GM12878 (cell line): ENCODE measurements around the gene CYTL1. TPM values are rescaled to one million over a fixed set of nuclear protein-coding genes. Genes with fewer than 3 reads are reported as not detected.

Experiments used
- ATAC-seq: fragments of 200-7000 bp; cut with Tn5 transposase; 3 replicates; pipeline ENCODE4 v1.9.1; 2020; ENCODE audit warnings: mild to moderate bottlenecking, moderate library complexity
- BruUV-seq: library from RNA; stranded (reverse); fragments of 400-500 nt; replicated peaks from 2 replicates; lab custom pipeline; 2021; lab: Mats Ljungman, UMichigan
- CTCF ChIA-PET: fragments of 300-600 bp; sonication (Branson Sonifier 250); formaldehyde crosslinking; extraction: SDS; loops from one replicate; lab custom pipeline; 2021; ENCODE audit warnings: inconsistent platforms; lab: Yijun Ruan, JAX
- POLR2A ChIA-PET: fragments of 350-600 bp; formaldehyde crosslinking; extraction: SDS; loops from one replicate; lab custom pipeline; 2021; ENCODE audit warnings: inconsistent platforms; lab: Charles Lee
- RAD21 ChIA-PET: fragments of 300-600 bp; sonication (Branson Sonifier 250); formaldehyde crosslinking; loops from one replicate; lab custom pipeline; 2023; ENCODE audit warnings: antibody characterized with exemption; ENCODE audit not compliant: unreplicated experiment; lab: Charles Lee
- SMC1A ChIA-PET: fragments of 300-600 bp; sonication (Branson Sonifier 250); formaldehyde crosslinking; loops from one replicate; lab custom pipeline; 2023; ENCODE audit not compliant: unreplicated experiment, uncharacterized antibody; lab: Charles Lee
- DNase-seq: peaks from one replicate; pipeline ENCODE4 v3.0.0-alpha.2; 2011; ENCODE audit warnings: low read depth, low spot score
- FAIRE-seq: peaks from 3 replicates; lab custom pipeline; 2011; peaks lifted over from hg19 to GRCh38; lab: Jason Lieb, UNC
- H2AFZ ChIP-seq: 2 replicates; pipeline ENCODE4 v1.6.0; 2011; ENCODE audit warnings: low read depth, low read length, control low read depth; ENCODE audit not compliant: control insufficient read depth
- H3K27ac ChIP-seq: 2 replicates; pipeline ENCODE4 v1.5.1; 2011; ENCODE audit warnings: control low read depth; ENCODE audit not compliant: control insufficient read depth, insufficient read depth
- H3K27me3 ChIP-seq, 2 experiments: replicated peaks in 1 of 2; 2 replicates each; pipeline versions ENCODE4 v1.6.0 to v1.6.1; 2011; ENCODE audit warnings: low read length in 1 of 2; ENCODE audit not compliant: control insufficient read depth in 2 of 2, insufficient read depth in 2 of 2
- H3K36me3 ChIP-seq, 2 experiments: 2 replicates each; pipeline ENCODE4 v1.5.1; 2011; ENCODE audit warnings: low read length in 1 of 2; ENCODE audit not compliant: control insufficient read depth in 2 of 2, insufficient read depth in 2 of 2
- H3K4me1 ChIP-seq: 2 replicates; pipeline ENCODE4 v1.6.1; 2011; ENCODE audit warnings: mild to moderate bottlenecking, low read length, moderate library complexity, mixed read lengths; ENCODE audit not compliant: control insufficient read depth, insufficient read depth
- H3K4me2 ChIP-seq: 2 replicates; pipeline ENCODE4 v1.6.0; 2011; ENCODE audit warnings: control low read depth; ENCODE audit not compliant: control insufficient read depth, insufficient read depth
- H3K4me3 ChIP-seq: fragments of 200-600 bp; sonication (generic); 2 replicates; pipeline ENCODE4 v1.5.1; 2016
- H3K79me2 ChIP-seq: 2 replicates; pipeline ENCODE4 v1.6.0; 2011; ENCODE audit warnings: low read length; ENCODE audit not compliant: control insufficient read depth, insufficient read depth
- H3K9ac ChIP-seq: 2 replicates; pipeline ENCODE4 v1.8.0; 2011; ENCODE audit warnings: low read length, control low read depth, mixed read lengths; ENCODE audit not compliant: control insufficient read depth, insufficient read depth
- H3K9me3 ChIP-seq: replicated peaks from 3 replicates; pipeline ENCODE4 v1.5.1; 2011; ENCODE audit warnings: mild to moderate bottlenecking, low read length; ENCODE audit not compliant: control insufficient read depth, insufficient read depth
- H4K20me1 ChIP-seq: 2 replicates; pipeline ENCODE4 v1.6.0; 2011; ENCODE audit not compliant: control insufficient read depth, insufficient read depth
- IKZF2 ChIP-seq, 2 experiments: fragments of 450-650 bp; IDR thresholded peaks; 2 replicates each; pipeline ENCODE4 v1.6.1; 2017; ENCODE audit warnings: mild to moderate bottlenecking in 2 of 2, moderate library complexity in 2 of 2
- IRF4 ChIP-seq: IDR thresholded peaks from 2 replicates; pipeline ENCODE4 v1.6.1; 2011; ENCODE audit warnings: low read depth, low read length
- JUND ChIP-seq: IDR thresholded peaks from 2 replicates; pipeline ENCODE4 v1.6.1; 2012; ENCODE audit warnings: low read depth, mild to moderate bottlenecking, low read length, improper control_type of control experiment, moderate library complexity
- MEF2B ChIP-seq: fragments of 450-650 bp; IDR thresholded peaks from 2 replicates; pipeline ENCODE4 v1.6.1; 2018; ENCODE audit warnings: mild to moderate bottlenecking, moderate library complexity; ENCODE audit not compliant: partially characterized antibody, poor library complexity, severe bottlenecking
- SUZ12 ChIP-seq: fragments of 200-600 bp; sonication (generic); IDR thresholded peaks from one replicate; pipeline ENCODE4 v1.6.1; 2018; ENCODE audit warnings: antibody characterized with exemption, mild to moderate bottlenecking; ENCODE audit not compliant: unreplicated experiment
- ZNF384 ChIP-seq: IDR thresholded peaks from 2 replicates; pipeline ENCODE4 v1.6.1; 2012; ENCODE audit warnings: low read depth, mild to moderate bottlenecking, low read length, improper control_type of control experiment, borderline replicate concordance
- ZZZ3 ChIP-seq: IDR thresholded peaks from 2 replicates; pipeline ENCODE4 v1.6.1; 2011; ENCODE audit warnings: low read depth; ENCODE audit not compliant: control insufficient read depth, insufficient read length
- WGBS: methylation state at CpG from one replicate; pipeline ENCODE4 v1.1.6; 2016; ENCODE audit warnings: low lambda C conversion rate; ENCODE audit not compliant: insufficient replicate concordance, insufficient coverage; ENCODE audit errors: missing lambda C conversion rate; 5-methylcytosine and 5-hydroxymethylcytosine counted together
- in situ Hi-C: fragments of 300-500 bp; cut with MboI; formaldehyde crosslinking; loops from 9 replicates; pipeline ENCODE4 v1.14.3; 2018; ENCODE audit warnings: mixed read lengths
- intact Hi-C: fragments of 100-400 bp; cut with micrococcal nuclease; formaldehyde crosslinking; loops from one replicate; pipeline ENCODE4 v1.14.2; 2022; ENCODE audit not compliant: unreplicated experiment
- polyA plus RNA-seq, 11 experiments: library from polyadenylated mRNA; depleted of rRNA in 4 of 11; unstranded in 6 of 11; stranded (reverse) in 5 of 11; fragments of >200 nt; fragmentation: Nextera tagmentation in 4 of 11; fragmentation: Illumina TruSeq in 1 of 11; extraction: Ambion mirVana in 4 of 11; extraction: Trizol in 1 of 11; gene quantifications; 1 replicate in 1 of 11; 2 replicates in 10 of 11; pipeline versions ENCODE4 v1.2.1 to v1.2.3, GENCODE V29; 2011 to 2016; ENCODE audit warnings: inconsistent platforms in 2 of 11, missing spikeins in 2 of 11, low read depth in 1 of 11
- total RNA-seq, 4 experiments: library from RNA; depleted of rRNA in 3 of 4; stranded (reverse); fragments of >200 nt in 3 of 4; fragmentation: Illumina TruSeq in 1 of 4; extraction: Trizol in 1 of 4; gene quantifications; 2 replicates each; pipeline versions ENCODE4 v1.2.1 to v1.2.3, GENCODE V29; 2013 to 2021
- TF ChIP-seq, protein P1 (sequence below): fragments of 450-650 bp; IDR thresholded peaks from 2 replicates; pipeline ENCODE4 v1.6.1; 2017; ENCODE audit warnings: borderline replicate concordance
- TF ChIP-seq, protein P2 (sequence below): fragments of 450-650 bp; formaldehyde crosslinking; IDR thresholded peaks from 2 replicates; pipeline ENCODE4 v1.5.0; 2022; ENCODE audit warnings: mild to moderate bottlenecking, missing genetic modification characterization
- TF ChIP-seq, protein P3 (sequence below): IDR thresholded peaks from 2 replicates; pipeline ENCODE4 v1.6.1; 2012; ENCODE audit warnings: low read depth, low read length, improper control_type of control experiment

Gene CYTL1
- total and polyA plus RNA-seq, 10 of the 15 experiments (the other 5 are each of a cell fraction or from before 2014, with no cell fraction given), result not detected

DNA sequence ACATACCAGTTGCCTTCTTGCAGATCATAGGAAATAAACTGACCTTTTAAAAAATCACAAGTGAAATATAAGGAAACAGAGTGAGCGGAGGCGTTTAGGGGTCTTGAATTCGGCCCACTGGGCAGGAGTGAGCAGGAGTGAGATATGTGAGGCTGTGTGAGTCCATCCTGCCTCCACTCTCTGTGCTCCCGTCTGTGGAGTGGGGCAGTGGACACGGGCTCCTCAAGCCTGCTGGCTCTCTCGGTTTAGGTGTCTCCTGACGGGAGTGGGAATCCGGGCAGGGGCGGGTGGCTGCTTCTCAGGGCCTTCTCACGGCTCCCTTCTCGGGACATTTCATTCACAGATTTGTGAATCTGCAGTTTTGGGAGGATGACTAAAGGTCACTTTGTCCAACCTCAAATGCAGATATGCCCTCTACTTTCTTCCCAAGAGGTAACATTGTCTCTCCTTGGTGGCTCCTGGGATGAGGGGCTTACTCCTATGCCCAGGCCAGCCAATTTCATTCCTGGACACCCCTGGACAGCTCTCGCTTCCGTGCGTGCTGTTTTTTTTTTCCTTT, 27.6 kb downstream of the CYTL1 start (continued):
- TF ChIP-seq, protein P1, sequence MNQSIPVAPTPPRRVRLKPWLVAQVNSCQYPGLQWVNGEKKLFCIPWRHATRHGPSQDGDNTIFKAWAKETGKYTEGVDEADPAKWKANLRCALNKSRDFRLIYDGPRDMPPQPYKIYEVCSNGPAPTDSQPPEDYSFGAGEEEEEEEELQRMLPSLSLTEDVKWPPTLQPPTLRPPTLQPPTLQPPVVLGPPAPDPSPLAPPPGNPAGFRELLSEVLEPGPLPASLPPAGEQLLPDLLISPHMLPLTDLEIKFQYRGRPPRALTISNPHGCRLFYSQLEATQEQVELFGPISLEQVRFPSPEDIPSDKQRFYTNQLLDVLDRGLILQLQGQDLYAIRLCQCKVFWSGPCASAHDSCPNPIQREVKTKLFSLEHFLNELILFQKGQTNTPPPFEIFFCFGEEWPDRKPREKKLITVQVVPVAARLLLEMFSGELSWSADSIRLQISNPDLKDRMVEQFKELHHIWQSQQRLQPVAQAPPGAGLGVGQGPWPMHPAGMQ, result no peak
- no peak for TF ChIP-seq JUND
- TF ChIP-seq ZZZ3, result no peak
- TF ChIP-seq MEF2B, result no peak

DNA sequence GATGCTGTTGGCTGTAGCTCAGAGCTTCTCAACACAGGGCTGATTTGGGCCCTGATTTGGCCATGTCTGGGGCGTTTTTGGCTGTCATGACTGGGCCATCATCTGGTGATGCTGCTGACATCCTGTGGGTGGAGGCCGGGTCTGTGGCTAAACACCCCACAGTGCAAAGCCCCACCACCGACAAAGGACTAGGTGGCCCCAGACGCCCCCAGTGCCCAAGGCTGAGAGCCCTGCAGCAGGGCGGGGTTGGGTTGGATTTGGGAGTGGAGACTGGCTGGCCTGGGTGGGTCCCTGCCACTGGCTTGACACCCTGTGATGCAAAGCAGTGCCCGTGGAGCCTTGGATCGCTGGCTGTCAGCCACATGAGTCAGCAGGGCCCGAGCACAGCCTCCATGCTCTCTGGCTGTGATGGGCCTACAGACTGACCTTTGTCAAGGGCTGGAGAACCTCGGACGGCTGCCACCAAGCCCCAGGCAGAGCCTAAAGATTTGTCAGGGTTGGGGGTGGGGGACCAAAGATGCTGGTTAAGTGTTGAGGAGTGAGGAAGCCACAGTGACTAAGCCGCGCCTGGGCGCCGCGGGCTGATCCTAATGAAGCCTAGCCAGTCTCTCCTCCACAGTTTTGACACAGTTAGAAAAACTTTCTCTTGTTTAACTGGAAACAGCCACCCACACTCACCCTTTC, 28.3 kb downstream of the CYTL1 start:
- Histone ChIP-seq H3K9me3 (no peaks in the 10 kb centered on the region), H3K4me2 (no peak overlapping the region), H2AFZ (no peak overlapping the region), H4K20me1 (no peaks in the 10 kb centered on the region), H3K27ac (no peak overlapping the region), H3K79me2 (no peaks in the 10 kb centered on the region), H3K4me3 (no peak overlapping the region), H3K36me3 (no peaks in the 10 kb centered on the region), H3K9ac (no peak overlapping the region), H3K4me1 (no peaks in the 10 kb centered on the region), H3K27me3 (no peaks in the 10 kb centered on the region; a peak in 1 of 4 replicates)
- CTCF ChIA-PET, result no interaction called here
- POLR2A ChIA-PET, result no interaction called here
- SMC1A ChIA-PET, result no interaction called here
- RAD21 ChIA-PET, result no interaction called here
- TF ChIP-seq IKZF2 (IDR thresholded peaks at IDR 0.05) (no peak), ZNF384 (no peak), IRF4 (no peak), SUZ12 (no peak)
- TF ChIP-seq, protein P2, sequence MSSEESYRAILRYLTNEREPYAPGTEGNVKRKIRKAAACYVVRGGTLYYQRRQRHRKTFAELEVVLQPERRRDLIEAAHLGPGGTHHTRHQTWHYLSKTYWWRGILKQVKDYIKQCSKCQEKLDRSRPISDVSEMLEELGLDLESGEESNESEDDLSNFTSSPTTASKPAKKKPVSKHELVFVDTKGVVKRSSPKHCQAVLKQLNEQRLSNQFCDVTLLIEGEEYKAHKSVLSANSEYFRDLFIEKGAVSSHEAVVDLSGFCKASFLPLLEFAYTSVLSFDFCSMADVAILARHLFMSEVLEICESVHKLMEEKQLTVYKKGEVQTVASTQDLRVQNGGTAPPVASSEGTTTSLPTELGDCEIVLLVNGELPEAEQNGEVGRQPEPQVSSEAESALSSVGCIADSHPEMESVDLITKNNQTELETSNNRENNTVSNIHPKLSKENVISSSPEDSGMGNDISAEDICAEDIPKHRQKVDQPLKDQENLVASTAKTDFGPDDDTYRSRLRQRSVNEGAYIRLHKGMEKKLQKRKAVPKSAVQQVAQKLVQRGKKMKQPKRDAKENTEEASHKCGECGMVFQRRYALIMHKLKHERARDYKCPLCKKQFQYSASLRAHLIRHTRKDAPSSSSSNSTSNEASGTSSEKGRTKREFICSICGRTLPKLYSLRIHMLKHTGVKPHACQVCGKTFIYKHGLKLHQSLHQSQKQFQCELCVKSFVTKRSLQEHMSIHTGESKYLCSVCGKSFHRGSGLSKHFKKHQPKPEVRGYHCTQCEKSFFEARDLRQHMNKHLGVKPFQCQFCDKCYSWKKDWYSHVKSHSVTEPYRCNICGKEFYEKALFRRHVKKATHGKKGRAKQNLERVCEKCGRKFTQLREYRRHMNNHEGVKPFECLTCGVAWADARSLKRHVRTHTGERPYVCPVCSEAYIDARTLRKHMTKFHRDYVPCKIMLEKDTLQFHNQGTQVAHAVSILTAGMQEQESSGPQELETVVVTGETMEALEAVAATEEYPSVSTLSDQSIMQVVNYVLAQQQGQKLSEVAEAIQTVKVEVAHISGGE, result no peak
- TF ChIP-seq, protein P3, sequence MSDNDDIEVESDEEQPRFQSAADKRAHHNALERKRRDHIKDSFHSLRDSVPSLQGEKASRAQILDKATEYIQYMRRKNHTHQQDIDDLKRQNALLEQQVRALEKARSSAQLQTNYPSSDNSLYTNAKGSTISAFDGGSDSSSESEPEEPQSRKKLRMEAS, result no peak
- WGBS, result 52% methylated on average over 15 of the region's 15 CpGs
- intact Hi-C loops, result loop anchor here (10.0 kb wide), 2 partner anchors 154 to 404 kb away; no protein-coding TSS in a partner anchor
- BruUV-seq, result no TSS peak
- FAIRE-seq (no peak), ATAC-seq (no peak), DNase-seq (no peak)
- in situ Hi-C loops, result loop anchor here (5.0 to 10.0 kb wide), 2 partner anchors 504 to 824 kb away; no protein-coding TSS in a partner anchor
